H1 (cell line): ENCODE data around the gene RAD9A. TPM values are rescaled to one million over a fixed set of nuclear protein-coding genes. Genes with fewer than 3 reads are reported as not detected.

ENCODE experiments used
- EGR1 ChIP-seq: IDR thresholded peaks from 2 replicates; pipeline ENCODE4 v1.6.1; 2011; ENCODE audit warnings: low read depth, low read length, borderline replicate concordance
- GTF2F1 ChIP-seq: IDR thresholded peaks from 2 replicates; pipeline ENCODE4 v1.6.1; 2012; ENCODE audit warnings: low read depth, low read length, improper control_type of control experiment, borderline replicate concordance
- KDM4A ChIP-seq: IDR thresholded peaks from one replicate; pipeline ENCODE4 v1.7.1; 2012; ENCODE audit warnings: low read depth, mild to moderate bottlenecking, moderate library complexity, low read length, inconsistent platforms; ENCODE audit not compliant: severe bottlenecking
- PHF8 ChIP-seq: fragments of 200-600 bp; sonication (generic); conservative IDR thresholded peaks from 2 replicates; pipeline ENCODE4 v1.7.1; 2012; ENCODE audit warnings: low read depth, mild to moderate bottlenecking, inconsistent platforms, low read length, moderate library complexity
- RAD21 ChIP-seq, 2 experiments: IDR thresholded peaks in 1 of 2; conservative IDR thresholded peaks in 1 of 2; 2 replicates each; pipeline ENCODE4 v1.6.1; 2011; ENCODE audit warnings: low read depth in 2 of 2, low read length in 2 of 2, improper control_type of control experiment in 1 of 2, inconsistent platforms in 1 of 2, mild to moderate bottlenecking in 1 of 2, moderate library complexity in 1 of 2
- SP4 ChIP-seq: IDR thresholded peaks from 2 replicates; pipeline ENCODE4 v1.6.1; 2012; ENCODE audit warnings: low read length, inconsistent platforms
- SRF ChIP-seq: IDR thresholded peaks from 2 replicates; pipeline ENCODE4 v1.6.1; 2011; ENCODE audit warnings: mild to moderate bottlenecking, low read depth, low read length, moderate library complexity
- polyA plus RNA-seq, 7 experiments: library from polyadenylated mRNA; depleted of rRNA in 3 of 7; stranded (reverse) in 5 of 7; unstranded in 2 of 7; fragments of >200 nt in 5 of 7; fragments of 200-250 nt in 2 of 7; gene quantifications; 1 replicate in 5 of 7; 2 replicates in 1 of 7; 4 replicates in 1 of 7; pipeline versions ENCODE4 v1.2.1 to v1.2.3, GENCODE V29; 2011 to 2013; ENCODE audit warnings: missing spikeins in 2 of 7, mixed read lengths in 2 of 7
- total RNA-seq: library from RNA; stranded (reverse); fragmentation: NEBNext Ultra II Directional; extraction: Animal tissue kit (Norgen Biotek cat#: 25700); gene quantifications from 2 replicates; pipeline ENCODE4 v1.2.1, GENCODE V29; 2021

The RAD9A gene
- total and polyA plus RNA-seq, 2 of the 8 experiments (the other 6 are each of a cell fraction or from before 2014, with no cell fraction given) = 22.2 to 25.5 TPM

DNA sequence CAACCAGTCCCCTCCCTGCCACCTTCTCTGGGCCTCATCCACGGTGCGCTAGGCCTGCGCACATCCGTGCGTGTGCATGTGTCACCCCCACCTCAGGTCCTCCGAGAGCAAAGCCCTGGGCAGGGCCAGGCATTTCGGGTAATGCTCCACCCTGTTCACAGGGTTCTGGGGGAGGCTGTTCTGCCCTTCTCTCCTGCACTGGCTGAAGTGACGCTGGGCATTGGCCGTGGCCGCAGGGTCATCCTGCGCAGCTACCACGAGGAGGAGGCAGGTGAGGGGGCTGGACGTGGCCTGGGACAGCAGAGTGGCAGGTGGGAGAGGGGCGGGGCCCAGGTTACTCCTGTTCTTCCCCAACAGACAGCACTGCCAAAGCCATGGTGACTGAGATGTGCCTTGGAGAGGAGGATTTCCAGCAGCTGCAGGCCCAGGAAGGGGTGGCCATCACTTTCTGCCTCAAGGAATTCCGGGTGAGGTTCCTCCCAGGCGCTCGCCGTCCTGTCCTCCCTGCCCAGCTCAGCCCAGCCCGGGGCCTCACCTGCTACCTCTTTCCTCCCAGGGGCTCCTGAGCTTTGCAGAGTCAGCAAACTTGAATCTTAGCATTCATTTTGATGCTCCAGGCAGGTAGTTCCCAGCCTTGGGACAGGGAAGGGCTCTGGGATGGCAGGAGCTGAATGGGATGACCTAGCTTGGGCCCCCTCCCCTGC is 3.9 kb downstream of the RAD9A start (continued):
- no peak for TF ChIP-seq EGR1
- TF ChIP-seq SP4 = no peak
- TF ChIP-seq PHF8 = no peak
- no peak for TF ChIP-seq SRF
- TF ChIP-seq KDM4A = no peak
- TF ChIP-seq GTF2F1 = no peak
- no peak for TF ChIP-seq RAD21 (IDR thresholded peaks at IDR 0.05 in 1 of 2, conservative IDR thresholded peaks at IDR 0.05 in 1 of 2; ENCODE audit: low read depth in 2 of 2, low read length in 2 of 2)
